ENCODE results near the gene TXNDC8.

TXNDC8 gene

GRCh38 chr9:110298043-110298605, 39.5 kb downstream of the TXNDC8 start:
- Histone ChIP-seq H3K4me2 (ENCODE audit: low read depth, low read length, poor library complexity, severe bottlenecking) (no peak overlapping the region), H4K20me1 (ENCODE audit: low read depth, low read length) (no peaks in the 10 kb centered on the region), H3K27me3 (ENCODE audit: low read length) (no peaks in the 10 kb centered on the region), H3K36me3 (ENCODE audit: low read length) (no peaks in the 10 kb centered on the region), H3K4me3 (ENCODE audit: insufficient read depth, low read length, poor library complexity, severe bottlenecking) (no peak overlapping the region), H3K79me2 (ENCODE audit: insufficient read depth, low read length) (no peaks in the 10 kb centered on the region), H3K9ac (ENCODE audit: low read length) (no peak overlapping the region), H3K27ac (ENCODE audit: low read depth, low read length) (no peak overlapping the region), H3K9me2 (replicated peaks; ENCODE audit: insufficient read depth, low read length) (no peaks in the 10 kb centered on the region), H2AFZ (ENCODE audit: low read depth, low read length, severe bottlenecking) (no peak overlapping the region), H3K9me3 (ENCODE audit: insufficient read depth, low read length) (no peaks in the 10 kb centered on the region), H3F3A (ENCODE audit: insufficient read depth) (no peaks in the 10 kb centered on the region)
- TF ChIP-seq, protein P1, sequence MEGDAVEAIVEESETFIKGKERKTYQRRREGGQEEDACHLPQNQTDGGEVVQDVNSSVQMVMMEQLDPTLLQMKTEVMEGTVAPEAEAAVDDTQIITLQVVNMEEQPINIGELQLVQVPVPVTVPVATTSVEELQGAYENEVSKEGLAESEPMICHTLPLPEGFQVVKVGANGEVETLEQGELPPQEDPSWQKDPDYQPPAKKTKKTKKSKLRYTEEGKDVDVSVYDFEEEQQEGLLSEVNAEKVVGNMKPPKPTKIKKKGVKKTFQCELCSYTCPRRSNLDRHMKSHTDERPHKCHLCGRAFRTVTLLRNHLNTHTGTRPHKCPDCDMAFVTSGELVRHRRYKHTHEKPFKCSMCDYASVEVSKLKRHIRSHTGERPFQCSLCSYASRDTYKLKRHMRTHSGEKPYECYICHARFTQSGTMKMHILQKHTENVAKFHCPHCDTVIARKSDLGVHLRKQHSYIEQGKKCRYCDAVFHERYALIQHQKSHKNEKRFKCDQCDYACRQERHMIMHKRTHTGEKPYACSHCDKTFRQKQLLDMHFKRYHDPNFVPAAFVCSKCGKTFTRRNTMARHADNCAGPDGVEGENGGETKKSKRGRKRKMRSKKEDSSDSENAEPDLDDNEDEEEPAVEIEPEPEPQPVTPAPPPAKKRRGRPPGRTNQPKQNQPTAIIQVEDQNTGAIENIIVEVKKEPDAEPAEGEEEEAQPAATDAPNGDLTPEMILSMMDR (IDR thresholded peaks at IDR 0.05; ENCODE audit: insufficient read depth, low read length, poor library complexity, severe bottlenecking), result no peak
- no peak for TF ChIP-seq EZH2phosphoT487 (conservative IDR thresholded peaks at IDR 0.05; ENCODE audit: low read length)

DNA sequence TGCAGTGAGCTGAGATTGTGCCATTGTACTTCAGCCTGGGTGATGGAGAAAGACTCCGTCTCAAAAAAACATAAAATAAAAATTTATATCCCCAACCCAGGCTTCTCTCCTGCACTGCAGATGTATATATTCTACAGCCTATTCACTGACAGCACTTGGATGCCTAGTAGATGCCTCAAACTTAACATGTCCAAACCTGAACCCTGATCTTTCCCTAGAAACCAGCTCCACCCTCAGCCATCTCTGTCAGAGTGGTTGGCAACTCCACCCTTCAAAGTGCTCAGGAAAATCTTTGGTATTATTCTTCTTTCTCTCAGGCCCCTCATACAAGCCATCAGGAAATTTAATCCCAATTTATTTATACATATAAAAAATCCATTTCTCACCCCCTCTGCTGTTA, 44.4 kb downstream of the TXNDC8 start:
- no peaks in the 10 kb centered on the region for H4K20me1 ChIP-seq (ENCODE audit: low read depth, low read length)
- TF ChIP-seq EZH2phosphoT487 (conservative IDR thresholded peaks at IDR 0.05; ENCODE audit: low read length), result no peak
- TF ChIP-seq, protein P1 (IDR thresholded peaks at IDR 0.05; ENCODE audit: insufficient read depth, low read length, poor library complexity, severe bottlenecking), result no peak
- no peak overlapping the region for H3K4me2 ChIP-seq (ENCODE audit: low read depth, low read length, poor library complexity, severe bottlenecking)
- H2AFZ ChIP-seq (ENCODE audit: low read depth, low read length, severe bottlenecking), result no peak overlapping the region
- no peaks in the 10 kb centered on the region for H3K36me3 ChIP-seq (ENCODE audit: low read length)
- no peaks in the 10 kb centered on the region for H3K79me2 ChIP-seq (ENCODE audit: insufficient read depth, low read length)
- H3K4me3 ChIP-seq (ENCODE audit: insufficient read depth, low read length, poor library complexity, severe bottlenecking), result no peak overlapping the region
- H3F3A ChIP-seq (ENCODE audit: insufficient read depth), result no peaks in the 10 kb centered on the region
- H3K9me3 ChIP-seq (ENCODE audit: insufficient read depth, low read length), result no peaks in the 10 kb centered on the region
- no peak overlapping the region for H3K27ac ChIP-seq (ENCODE audit: low read depth, low read length)
- H3K9me2 ChIP-seq (replicated peaks; ENCODE audit: insufficient read depth, low read length), result no peaks in the 10 kb centered on the region
- no peaks in the 10 kb centered on the region for H3K27me3 ChIP-seq (ENCODE audit: low read length)
- no peak overlapping the region for H3K9ac ChIP-seq (ENCODE audit: low read length)

DNA sequence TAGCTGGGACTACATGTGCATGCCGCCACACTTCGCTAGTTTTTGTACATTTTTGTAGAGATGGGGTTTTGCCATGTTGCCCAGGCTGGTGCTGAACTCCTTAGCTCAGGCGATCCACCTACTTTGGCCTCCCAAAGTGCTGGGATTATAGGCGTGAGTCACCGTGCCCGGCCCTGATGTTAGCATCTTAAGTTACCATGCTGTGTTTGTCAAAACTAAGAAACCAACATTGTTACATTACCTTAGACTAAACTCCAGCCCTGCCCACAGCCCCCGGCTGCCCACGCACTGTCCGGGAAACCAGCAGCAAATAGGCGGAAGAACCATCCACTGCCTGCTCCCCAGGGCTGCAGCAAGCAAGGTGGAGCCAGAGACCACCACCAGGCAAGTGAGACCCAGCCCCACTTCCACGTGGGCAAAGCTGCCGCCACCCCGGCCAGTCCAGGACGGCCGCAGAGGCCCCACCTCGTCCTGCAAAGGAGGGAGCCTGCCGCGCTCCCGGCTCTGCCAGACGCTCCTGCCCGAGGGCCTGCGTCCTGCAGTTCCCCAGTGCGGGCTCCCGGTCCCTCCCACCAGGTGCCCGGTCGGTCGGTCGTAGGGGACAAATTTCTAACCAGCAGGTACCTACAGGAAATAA, 45.6 kb downstream of the TXNDC8 start:
- Histone ChIP-seq H3K9me3 (ENCODE audit: insufficient read depth, low read length) (no peaks in the 10 kb centered on the region), H3F3A (ENCODE audit: insufficient read depth) (no peaks in the 10 kb centered on the region), H4K20me1 (ENCODE audit: low read depth, low read length) (no peaks in the 10 kb centered on the region), H3K9me2 (replicated peaks; ENCODE audit: insufficient read depth, low read length) (no peaks in the 10 kb centered on the region), H3K79me2 (ENCODE audit: insufficient read depth, low read length) (no peaks in the 10 kb centered on the region), H3K27me3 (ENCODE audit: low read length) (no peaks in the 10 kb centered on the region), H3K4me3 (ENCODE audit: insufficient read depth, low read length, poor library complexity, severe bottlenecking) (no peak overlapping the region), H3K9ac (ENCODE audit: low read length) (no peak overlapping the region), H3K36me3 (ENCODE audit: low read length) (no peaks in the 10 kb centered on the region), H2AFZ (ENCODE audit: low read depth, low read length, severe bottlenecking) (no peak overlapping the region), H3K27ac (ENCODE audit: low read depth, low read length) (no peak overlapping the region), H3K4me2 (ENCODE audit: low read depth, low read length, poor library complexity, severe bottlenecking) (no peak overlapping the region)
- TF ChIP-seq EZH2phosphoT487 (conservative IDR thresholded peaks at IDR 0.05; ENCODE audit: low read length), result no peak
- TF ChIP-seq, protein P1 (IDR thresholded peaks at IDR 0.05; ENCODE audit: insufficient read depth, low read length, poor library complexity, severe bottlenecking), result no peak
